Activated CD4-positive, alpha-beta T cell treated with anti-CD3 and anti-CD28 coated beads for 24 hours (primary cell): ENCODE results near the gene ACAA2.

Experiments used
- DNase-seq, 2 donors: peaks; one replicate each; pipeline ENCODE4 v3.0.0-alpha.2; 2020; ENCODE audit warnings: low read depth in 2 of 2

The ACAA2 gene, protein sequence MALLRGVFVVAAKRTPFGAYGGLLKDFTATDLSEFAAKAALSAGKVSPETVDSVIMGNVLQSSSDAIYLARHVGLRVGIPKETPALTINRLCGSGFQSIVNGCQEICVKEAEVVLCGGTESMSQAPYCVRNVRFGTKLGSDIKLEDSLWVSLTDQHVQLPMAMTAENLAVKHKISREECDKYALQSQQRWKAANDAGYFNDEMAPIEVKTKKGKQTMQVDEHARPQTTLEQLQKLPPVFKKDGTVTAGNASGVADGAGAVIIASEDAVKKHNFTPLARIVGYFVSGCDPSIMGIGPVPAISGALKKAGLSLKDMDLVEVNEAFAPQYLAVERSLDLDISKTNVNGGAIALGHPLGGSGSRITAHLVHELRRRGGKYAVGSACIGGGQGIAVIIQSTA

DNA sequence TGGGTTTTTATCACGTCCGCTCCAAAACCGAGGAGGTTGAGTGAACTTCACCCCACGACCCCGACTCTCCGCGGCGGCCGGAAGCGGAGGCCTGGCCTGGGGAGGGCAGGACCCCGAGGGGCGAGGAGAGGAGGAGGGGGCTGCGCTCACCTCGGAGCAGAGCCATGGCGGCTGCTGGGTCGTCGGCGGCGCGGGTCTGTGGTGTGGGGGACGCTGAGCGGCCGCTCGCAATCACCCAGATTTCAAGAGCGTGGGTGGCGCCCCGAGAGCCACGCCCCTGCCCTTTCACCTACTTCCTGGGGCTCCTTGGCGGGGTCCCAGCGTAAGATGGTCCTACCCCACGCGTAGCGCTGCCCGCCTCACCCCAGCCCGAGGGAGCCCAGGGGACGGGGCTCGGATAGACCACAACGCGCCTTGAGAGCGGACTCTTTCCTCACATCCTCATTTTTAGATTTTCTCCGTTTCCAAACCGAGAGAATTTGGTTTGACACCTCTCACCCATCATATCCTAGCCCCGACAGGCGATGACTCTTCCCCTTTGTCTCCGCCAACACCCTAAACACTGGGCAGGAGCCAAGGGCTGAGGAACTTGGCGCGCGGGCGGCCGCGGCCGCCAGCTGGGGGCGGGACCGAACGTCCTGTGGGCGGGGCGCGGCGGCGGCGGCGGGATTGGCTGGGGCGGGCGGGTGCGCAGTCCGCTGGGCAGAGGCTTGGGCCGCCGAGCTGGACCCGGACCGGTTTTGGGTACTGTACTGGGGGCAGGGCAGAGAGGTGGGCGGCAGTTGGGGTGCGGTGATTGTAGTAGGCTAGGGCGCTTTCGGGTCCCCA lies at the start of gene ACAA2:
Gene ACAA2 (minus strand): TSS at position 215 of the 828 bp plus-strand sequence. CDS start 49 bp downstream, at position 166.
- DNase-seq: peak; percentile 70 to 74

DNA sequence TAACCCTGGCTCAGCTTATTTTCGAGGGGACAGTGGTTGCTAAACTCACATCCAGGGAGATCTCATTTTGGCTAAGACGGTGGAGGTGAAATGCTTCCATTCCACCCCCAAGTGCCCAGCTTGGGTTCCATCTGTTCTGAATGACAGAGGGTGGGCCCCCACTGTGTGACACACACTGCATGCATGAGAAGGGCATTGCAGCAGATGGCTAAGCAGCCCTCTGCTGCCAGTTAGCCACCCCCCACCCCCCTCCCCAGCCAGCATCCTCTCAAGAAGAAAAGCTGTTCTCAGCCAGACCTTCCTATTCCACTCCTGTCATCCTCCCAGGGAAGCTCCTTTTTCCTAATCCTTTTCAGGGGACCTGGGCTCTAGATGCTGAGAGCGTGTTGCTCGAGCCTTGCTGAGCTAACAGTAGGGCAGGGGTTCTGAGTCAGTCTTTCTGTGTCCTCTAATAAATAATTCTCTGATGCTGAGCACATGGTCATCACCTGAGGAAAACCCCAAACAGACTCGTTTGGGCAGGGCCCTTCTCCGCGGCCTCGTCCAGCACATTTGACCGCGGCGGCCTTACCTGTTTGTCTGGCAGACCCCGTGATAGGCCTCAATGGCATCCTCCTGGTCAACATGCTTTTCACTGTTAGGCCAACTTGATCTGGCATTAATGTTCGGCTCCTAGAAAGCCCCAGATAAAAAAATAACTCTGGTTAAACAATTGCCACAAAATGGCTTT lies 49.5 kb upstream of the ACAA2 start:
- DNase-seq: no peak

DNA sequence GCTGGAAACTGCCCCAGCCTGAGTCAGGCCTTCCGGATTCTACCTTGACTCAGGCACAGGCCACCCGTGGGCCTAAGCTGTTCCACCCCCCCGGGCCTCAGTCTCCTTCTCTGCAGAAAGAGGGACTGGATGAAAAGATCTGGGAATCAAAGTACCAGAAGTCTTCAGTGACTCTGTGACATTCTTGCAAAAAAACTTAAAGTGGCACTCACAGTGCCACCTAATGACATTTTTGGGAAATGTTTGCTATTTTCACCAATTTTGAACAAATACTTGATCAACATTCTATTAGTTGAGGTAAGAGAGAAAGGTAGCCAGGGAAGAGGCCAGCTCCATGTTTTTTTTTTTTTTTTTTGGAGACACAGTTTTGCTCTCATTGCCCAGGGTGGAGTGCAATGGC lies 48.3 kb upstream of the ACAA2 start:
- DNase-seq: no peak

DNA sequence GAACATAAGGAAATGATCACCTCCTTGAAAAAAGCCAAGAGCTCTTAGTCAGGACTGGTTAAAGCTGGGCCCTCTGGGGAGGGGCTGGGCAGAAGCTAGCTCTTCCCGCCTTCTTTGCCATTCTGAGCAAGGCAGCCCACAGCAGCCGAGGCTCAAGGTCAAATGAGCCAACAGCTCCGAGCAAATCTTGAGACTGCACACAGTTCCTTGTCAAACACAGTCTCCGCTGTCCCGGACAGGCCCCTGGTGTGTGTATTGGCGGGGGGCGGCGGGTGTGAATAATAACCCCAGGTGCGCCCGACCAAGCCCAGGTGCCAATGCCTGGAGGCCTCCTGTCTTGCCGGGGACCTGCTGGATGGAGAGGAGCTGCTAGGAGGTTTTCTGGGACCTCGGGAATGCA lies 46.4 kb upstream of the ACAA2 start:
- no peak for DNase-seq

DNA sequence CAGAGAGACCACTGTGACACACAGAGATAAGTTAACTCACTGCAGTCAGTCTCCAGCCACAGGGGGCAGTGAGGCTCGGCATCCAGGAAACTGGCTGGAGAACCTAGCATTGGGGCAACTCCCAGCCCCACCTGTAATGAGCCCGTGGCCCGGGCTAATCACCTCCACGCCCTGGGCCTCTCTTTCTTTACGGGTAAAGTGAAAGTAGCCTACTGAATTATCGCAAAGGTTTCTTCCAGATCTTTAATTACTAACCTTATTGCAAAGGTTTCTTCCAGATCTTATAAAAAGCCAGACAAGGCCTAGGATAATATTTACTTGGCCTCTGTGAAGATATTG lies 45.7 kb upstream of the ACAA2 start:
- no peak for DNase-seq

DNA sequence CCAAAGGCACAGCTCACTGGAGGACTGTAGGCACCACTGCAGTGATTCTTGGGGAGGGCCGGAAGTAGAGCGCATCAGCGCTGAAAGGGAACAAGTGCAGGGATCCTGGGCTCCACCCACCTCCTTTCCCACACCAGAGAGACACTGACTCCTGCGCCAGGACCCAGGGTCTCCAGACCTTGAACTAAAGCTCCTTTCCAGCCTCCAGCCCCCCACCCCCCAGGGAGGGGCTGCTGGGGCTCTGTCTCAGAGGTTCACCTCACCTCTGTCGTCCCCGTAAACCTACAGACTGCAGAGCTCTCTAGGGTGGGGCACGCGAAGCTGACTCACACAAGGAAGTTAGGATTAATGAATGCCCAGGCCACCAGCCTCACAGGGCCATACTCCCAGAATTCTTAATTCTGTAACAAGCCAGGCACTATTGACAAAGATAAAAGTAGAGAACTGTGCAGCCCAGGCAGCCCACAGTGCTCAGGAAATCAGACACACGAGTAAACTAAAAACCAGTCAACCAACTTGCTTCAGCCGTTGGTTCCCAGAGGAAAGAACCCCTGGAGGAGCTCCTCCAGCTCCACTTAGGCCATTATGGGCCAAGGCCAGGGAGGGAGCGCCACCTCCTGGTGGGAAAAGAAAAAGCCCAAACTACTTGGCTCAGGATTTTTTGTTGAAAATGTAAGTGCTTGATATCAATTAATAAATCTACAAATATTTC lies 45.1 kb upstream of the ACAA2 start:
- peak; percentile 33 to 51 for DNase-seq

DNA sequence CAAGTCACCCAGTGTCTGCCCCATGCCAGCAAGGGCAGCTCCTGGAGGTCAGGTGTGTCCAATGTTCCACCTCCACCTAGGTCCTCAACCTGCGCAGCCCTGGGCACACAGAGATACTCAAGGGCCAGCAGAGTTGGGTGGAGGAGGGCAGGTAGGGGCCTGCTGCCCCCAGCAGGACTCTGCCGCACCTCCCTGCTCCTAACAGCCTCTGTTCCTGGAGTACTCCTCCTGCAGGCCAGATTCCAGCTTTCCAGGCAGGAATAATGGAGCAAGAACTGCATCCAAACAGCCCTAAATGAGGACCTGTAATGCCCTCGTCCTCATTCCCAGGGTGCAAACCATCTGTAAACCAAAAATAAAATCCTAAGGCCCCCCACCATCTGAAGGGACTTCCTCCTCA lies 44.4 kb upstream of the ACAA2 start:
- DNase-seq: no peak

DNA sequence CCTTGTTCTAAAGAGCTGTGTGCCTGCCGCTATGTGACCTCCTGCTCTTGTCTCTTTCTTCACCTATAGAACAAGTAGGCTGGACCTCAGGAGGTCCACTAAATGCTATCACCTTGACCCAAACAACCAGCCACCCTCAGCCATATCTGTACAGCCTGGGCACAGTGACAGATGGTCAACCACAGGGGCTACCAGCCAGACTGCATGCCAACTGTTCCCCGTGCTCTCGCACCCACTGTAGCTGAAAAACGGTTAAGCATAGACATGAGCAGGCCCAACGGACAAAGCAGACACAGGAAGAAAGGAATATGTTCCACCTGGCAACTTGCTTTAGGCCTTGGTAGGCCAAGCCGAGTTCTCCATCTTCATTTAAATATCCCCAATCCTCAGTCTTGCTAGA lies 43.2 kb upstream of the ACAA2 start:
- no peak for DNase-seq

DNA sequence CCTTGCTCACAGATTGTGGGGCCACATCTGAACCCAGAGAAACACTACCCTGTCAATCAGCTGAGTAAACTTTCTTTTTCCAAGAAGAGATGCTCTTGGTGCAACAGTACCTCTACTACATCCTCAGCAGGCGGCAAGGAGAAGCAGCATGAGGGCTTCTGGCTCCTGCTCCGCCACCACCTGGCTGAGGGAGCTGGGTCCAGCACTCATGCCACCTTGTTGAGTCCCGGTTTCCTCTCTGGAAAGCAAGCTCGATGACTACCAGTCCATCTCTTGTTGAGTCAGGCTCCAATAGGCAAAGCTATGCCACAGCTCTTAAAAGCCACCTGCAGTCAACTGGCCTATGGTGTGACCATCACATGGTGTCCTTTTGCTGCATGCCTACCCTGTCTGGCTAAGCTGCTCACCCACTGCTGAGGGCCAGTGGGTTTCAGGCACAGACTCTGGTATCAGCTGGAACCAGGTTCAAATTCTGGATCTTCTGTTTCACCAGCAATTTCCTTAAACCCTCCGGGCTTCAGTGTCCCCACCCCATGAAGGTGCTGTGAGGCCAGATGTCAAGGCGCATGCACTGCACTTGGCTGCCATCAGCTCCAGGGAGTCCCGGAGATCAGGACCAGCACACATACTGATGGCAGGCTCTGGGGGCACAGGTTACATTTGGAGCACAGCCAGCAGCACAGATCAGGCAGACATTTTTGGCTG lies 42.5 kb upstream of the ACAA2 start:
- no peak for DNase-seq

DNA sequence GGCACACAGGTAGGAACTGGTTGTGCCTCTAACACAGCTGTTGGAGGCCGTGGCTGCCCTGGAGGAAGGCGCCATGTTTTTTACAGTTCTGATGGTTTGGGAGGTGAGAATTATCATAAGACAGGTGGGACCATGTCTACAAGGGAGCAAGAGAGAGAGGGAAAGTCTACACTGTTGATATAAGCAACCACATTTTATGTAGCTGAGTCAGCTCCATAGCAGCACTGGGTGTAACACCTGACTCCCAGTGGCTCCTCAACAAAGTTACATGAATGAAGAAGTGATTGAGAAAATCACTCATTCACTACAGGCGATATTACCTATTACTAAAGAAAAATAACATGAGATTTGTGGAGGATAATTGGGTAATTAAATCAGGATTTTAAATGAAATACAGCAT lies 41.3 kb upstream of the ACAA2 start:
- DNase-seq: no peak

DNA sequence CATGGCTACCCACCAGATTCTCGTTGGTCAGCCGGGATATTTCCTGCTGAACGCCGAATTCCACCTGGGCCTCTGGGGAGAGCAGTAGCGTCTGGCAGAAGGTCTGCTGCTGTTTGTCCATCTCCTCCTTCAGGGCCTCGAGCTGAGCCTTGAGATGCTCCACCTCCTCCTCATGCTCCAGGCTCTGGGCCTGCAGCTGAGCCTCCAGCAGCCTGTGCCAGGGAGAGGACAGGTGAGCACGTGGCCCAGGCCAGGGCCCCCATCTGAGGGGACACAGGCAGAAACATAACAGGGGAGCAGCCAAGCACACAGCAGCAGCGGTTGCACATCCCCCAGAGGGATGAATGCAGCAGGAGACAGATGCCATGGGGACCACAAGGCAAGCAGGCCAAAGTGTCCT lies 40.1 kb upstream of the ACAA2 start:
- no peak for DNase-seq

DNA sequence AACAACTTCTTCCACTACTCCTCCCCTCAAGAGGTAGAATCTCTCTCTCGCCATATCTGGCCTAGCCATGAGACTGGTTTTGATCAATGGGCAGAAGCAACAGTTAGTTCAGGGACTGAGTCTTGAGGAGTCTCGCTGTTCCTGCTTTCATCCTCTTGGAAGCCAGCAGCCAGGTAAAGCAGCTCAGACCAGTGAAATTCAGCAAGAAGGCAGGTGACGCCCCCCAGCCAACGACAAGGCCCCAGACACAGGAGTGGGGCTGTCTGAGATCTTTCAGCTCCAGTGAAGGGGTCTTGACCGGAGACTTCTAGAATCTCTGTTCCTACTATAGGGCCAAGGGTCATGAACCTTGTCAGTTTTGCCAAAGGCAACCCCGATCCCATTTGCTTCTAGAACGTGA lies 39.7 kb upstream of the ACAA2 start:
- DNase-seq: no peak

DNA sequence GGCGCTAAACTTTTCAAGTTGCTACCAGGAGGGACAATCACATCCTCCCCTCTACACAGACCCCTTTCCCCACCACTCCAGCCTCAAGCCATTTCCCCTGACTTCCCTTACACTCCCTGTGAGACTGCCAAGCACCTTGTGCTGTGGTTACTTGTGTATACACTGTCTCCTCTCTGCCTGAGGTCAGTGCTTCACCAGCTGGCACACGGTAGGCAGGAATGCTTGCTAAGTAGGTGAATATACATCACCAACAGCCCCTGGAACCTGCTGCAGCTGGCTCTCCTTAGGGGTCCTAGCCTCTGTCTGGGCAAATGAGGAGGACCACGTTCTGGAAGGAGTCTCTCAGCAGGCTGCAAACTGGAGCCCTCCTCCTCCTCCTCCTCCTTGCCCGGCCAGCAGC lies 38.3 kb upstream of the ACAA2 start:
- no peak for DNase-seq

DNA sequence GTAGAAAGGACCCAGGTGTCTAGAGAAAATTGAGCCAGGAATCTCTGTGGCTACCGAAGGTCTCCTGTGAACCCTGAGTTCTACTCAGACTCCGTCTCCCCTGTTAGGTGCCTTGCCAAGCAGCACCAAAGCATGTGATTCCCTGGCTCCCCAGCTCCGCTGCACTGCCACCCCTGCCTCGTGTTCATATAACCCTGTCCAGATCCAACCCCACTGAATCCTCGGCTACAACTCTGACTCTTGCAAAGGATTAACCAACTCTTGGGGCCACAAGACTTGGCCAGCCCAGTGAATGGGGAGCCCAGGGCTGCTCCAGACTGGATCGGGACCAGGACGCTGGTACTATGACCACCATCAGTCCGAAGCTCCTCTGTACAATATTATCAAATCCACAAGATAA lies 37.3 kb upstream of the ACAA2 start:
- DNase-seq: no peak

DNA sequence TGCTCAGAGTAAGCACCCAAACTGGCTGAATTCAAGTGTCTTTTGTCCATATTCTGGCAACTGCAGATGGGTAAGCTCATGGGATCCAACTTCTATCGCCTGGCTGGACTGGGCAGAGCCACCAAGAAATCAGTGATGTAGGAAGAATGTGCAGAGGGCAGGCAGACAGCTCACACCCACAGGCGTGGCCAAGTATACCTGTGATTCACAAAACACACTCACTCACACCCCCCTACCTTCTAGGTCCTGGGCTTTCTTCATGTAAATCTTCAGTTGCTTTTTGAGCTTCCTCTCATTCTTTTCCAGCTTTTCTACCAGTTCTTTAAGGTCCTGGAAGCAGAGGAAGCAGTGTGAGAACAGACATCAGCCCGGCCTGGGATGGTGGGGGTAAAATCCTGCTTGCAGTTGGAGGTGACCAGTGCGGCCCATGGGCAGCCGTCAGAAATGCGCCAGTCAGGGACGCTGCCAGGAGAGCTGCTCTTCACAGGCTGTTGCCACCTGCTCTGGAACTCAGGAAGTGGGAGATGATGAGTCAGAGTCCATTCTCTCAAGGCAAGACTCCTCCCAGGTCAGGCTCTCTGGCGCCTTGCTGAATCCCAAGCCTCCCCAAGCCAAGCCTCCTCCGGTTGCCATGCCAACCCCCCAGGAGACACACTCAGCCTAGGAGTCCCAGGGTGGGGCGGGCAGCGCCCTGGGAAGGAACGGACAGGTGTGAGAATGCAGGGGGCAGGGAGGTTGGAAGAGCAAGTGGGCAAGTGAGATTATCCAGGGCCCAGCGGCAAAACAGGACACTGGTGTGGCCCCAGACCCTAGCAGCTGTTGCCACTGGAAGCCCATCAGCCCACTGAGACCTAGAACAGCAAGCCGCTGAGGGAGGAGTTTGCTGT lies 36.2 kb upstream of the ACAA2 start:
- DNase-seq: no peak

DNA sequence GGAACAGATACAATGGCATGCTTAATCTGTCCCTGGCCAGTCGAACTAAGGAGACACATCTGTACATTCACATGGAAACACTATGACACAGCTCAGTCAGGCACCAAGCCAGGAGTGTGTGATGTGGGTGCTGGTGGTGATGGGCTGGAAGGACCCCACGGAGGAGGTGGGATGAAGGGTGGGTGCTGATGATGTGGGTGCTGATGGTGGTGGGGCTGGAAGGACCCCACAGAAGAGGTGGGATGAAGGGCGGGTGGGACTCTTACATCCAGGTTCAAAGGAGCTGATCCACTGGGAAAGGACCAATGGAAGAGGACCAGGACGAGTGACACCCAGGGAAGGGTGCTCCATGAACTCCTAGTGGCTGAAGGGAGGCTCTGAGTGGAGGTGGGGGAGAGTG lies 34.8 kb upstream of the ACAA2 start:
- no peak for DNase-seq

DNA sequence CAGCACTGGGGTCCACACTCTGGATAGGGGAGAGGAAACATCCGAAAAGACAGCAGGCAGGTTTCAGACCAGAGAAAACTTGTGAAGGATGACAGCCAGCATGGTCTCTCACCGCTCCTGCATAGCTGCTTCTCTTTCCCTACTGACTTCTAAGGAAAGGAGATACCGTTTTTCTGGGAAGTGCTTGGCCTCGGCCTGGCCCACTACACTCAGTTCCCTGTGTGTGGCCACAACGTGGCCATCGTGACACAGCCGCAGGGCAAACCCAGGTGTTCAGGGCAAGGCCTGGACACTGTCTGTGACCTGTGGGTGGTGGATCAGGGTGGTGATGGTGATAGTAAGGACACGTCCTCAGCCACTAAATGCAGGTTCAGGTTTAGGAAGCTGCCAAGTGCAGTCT lies 34.2 kb upstream of the ACAA2 start:
- no peak for DNase-seq

DNA sequence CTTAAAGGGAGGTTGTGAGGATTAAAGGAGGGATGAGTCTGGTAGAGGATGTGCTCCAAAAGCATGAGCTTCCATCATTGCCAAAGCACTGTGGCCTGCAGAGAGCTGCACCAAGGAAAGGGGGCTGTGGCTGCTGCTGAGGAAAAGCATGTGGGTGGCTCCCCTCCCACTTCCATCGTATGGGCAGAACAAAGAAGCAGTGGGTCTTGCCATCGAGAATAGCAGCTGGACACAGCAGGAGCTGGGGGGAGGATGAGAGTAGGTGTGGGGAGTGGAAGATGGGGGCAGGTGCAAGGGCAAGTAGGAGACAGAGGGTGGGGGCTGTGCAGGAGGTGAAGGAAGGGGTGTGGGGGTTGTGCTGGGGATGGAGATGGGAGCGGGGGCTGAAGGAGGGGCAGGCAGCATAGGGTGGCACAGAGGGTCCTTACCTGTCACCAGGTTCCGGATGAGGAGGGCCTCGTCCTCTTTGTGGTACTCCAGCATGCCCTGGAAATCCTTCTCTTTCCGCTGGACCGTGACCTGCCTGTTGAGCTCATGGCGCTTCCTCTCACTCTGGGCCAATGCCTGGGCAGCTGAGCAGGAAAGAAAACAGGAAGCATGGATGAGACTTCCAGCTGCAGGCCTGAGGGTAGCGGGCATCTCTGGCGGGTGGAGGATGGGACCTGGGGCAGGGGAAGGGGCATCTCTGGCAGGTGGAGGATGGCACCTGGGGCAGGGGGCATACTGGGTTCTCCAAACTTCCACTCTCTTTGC lies 33.6 kb upstream of the ACAA2 start:
- no peak for DNase-seq

DNA sequence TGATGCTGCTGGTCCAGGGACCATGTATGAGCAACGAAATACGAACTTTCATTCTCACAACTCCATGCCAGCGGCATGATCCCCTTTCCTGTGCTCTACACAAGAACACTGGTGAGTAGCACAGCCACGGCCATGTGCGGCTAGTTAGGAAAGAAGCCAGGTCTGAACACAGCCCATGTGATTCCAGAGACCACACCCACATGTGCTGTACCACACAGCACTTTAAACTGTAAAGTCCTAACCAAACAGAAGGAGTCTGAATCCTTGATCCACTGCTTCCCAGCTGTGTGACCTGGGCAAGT lies 33.0 kb upstream of the ACAA2 start:
- no peak for DNase-seq
